HEK293 (cell line): ENCODE data around the gene VHLL.

Source experiments
- CTCF ChIA-PET: fragments of 350-600 bp; formaldehyde crosslinking; extraction: SDS; loops from one replicate; lab custom pipeline; 2021; ENCODE audit warnings: antibody characterized with exemption; lab: Yijun Ruan, JAX
- POLR2A ChIA-PET: fragments of 300-600 bp; formaldehyde crosslinking; extraction: SDS; loops from one replicate; lab custom pipeline; 2020; ENCODE audit warnings: antibody characterized with exemption, inconsistent platforms; lab: Yijun Ruan, JAX
- H3K27ac ChIP-seq: fragments of 200-500 bp; sonication (Bioruptor generic); 2 replicates; pipeline ENCODE4 v1.5.1; 2014; ENCODE audit warnings: low read depth, low read length, control low read depth, inconsistent platforms; ENCODE audit errors: extremely low read depth
- H3K36me3 ChIP-seq, 2 experiments: fragments of 200-500 bp in 1 of 2; sonication (Bioruptor generic) in 1 of 2; 1 replicate in 1 of 2; 2 replicates in 1 of 2; pipeline ENCODE4 v1.5.1; 2014 to 2017; ENCODE audit warnings: inconsistent platforms in 2 of 2, low read length in 2 of 2; ENCODE audit not compliant: control insufficient read depth in 2 of 2, insufficient read depth in 1 of 2
- H3K4me1 ChIP-seq: fragments of 200-500 bp; sonication (Bioruptor generic); 2 replicates; pipeline ENCODE4 v1.5.1; 2014; ENCODE audit warnings: mild to moderate bottlenecking, low read length, inconsistent platforms; ENCODE audit not compliant: control insufficient read depth, insufficient read depth
- H3K4me3 ChIP-seq: 2 replicates; pipeline ENCODE4 v1.5.1; 2011; ENCODE audit warnings: low read depth, mild to moderate bottlenecking, control low read depth, low read length, moderate library complexity
- H3K9me3 ChIP-seq: fragments of 200-500 bp; sonication (Bioruptor generic); 2 replicates; pipeline ENCODE4 v1.5.1; 2014; ENCODE audit warnings: low read depth, low read length, inconsistent platforms; ENCODE audit not compliant: control insufficient read depth, insufficient read depth
- FEZF1 ChIP-seq: fragments of 450-650 bp; formaldehyde crosslinking; IDR thresholded peaks from 2 replicates; pipeline ENCODE4 v1.5.1; 2016; ENCODE audit warnings: missing biosample characterization, missing genetic modification characterization
- GLIS1 ChIP-seq: fragments of 450-650 bp; formaldehyde crosslinking; IDR thresholded peaks from 2 replicates; pipeline ENCODE4 v1.5.1; 2016; ENCODE audit warnings: missing biosample characterization, missing genetic modification characterization
- MEIS1 ChIP-seq: sonication (generic); formaldehyde crosslinking; IDR thresholded peaks from 2 replicates; pipeline ENCODE4 v1.8.1; 2022; ENCODE audit warnings: missing genetic modification reagents, mild to moderate bottlenecking, borderline replicate concordance
- MYNN ChIP-seq: fragments of 450-650 bp; formaldehyde crosslinking; IDR thresholded peaks from 2 replicates; pipeline ENCODE4 v1.5.1; 2016; ENCODE audit warnings: missing biosample characterization, missing genetic modification characterization, borderline replicate concordance
- RBAK ChIP-seq: fragments of 450-650 bp; formaldehyde crosslinking; IDR thresholded peaks from 2 replicates; pipeline ENCODE4 v1.5.1; 2016; ENCODE audit warnings: missing biosample characterization, missing genetic modification characterization
- SP2 ChIP-seq: fragments of 450-650 bp; formaldehyde crosslinking; IDR thresholded peaks from 2 replicates; pipeline ENCODE4 v1.5.1; 2016; ENCODE audit warnings: missing biosample characterization, missing genetic modification characterization
- ZFP69B ChIP-seq: fragments of 450-650 bp; formaldehyde crosslinking; IDR thresholded peaks from 2 replicates; pipeline ENCODE4 v1.5.1; 2016; ENCODE audit warnings: missing biosample characterization, missing genetic modification characterization
- ZIC2 ChIP-seq: fragments of 450-650 bp; formaldehyde crosslinking; IDR thresholded peaks from 2 replicates; pipeline ENCODE4 v1.5.1; 2016; ENCODE audit warnings: missing biosample characterization, missing genetic modification characterization
- ZNF239 ChIP-seq: fragments of 450-650 bp; formaldehyde crosslinking; IDR thresholded peaks from 2 replicates; pipeline ENCODE4 v1.5.1; 2016; ENCODE audit warnings: missing biosample characterization, missing genetic modification characterization
- ZNF24 ChIP-seq: fragments of 450-650 bp; formaldehyde crosslinking; IDR thresholded peaks from 2 replicates; pipeline ENCODE4 v1.5.1; 2016; ENCODE audit warnings: missing biosample characterization, missing genetic modification characterization
- ZNF292 ChIP-seq: fragments of 450-650 bp; formaldehyde crosslinking; IDR thresholded peaks from 2 replicates; pipeline ENCODE4 v1.5.1; 2016; ENCODE audit warnings: low read depth, missing biosample characterization, missing genetic modification characterization, borderline replicate concordance
- ZNF366 ChIP-seq: fragments of 450-650 bp; formaldehyde crosslinking; conservative IDR thresholded peaks from 2 replicates; pipeline ENCODE4 v1.5.1; 2016; ENCODE audit warnings: missing biosample characterization, missing genetic modification characterization
- ZNF394 ChIP-seq: fragments of 450-650 bp; formaldehyde crosslinking; IDR thresholded peaks from 2 replicates; pipeline ENCODE4 v1.5.1; 2016; ENCODE audit warnings: missing biosample characterization, missing genetic modification characterization, mild to moderate bottlenecking, moderate library complexity, borderline replicate concordance
- ZNF423 ChIP-seq: fragments of 450-650 bp; formaldehyde crosslinking; IDR thresholded peaks from 2 replicates; pipeline ENCODE4 v1.5.1; 2016; ENCODE audit warnings: missing biosample characterization, missing genetic modification characterization
- ZNF530 ChIP-seq: fragments of 450-650 bp; formaldehyde crosslinking; IDR thresholded peaks from 2 replicates; pipeline ENCODE4 v1.5.1; 2016; ENCODE audit warnings: low read depth, missing biosample characterization, missing genetic modification characterization
- ZNF670 ChIP-seq: fragments of 450-650 bp; formaldehyde crosslinking; IDR thresholded peaks from 2 replicates; pipeline ENCODE4 v1.5.1; 2016; ENCODE audit warnings: missing biosample characterization, missing genetic modification characterization, low read depth
- ZSCAN16 ChIP-seq: fragments of 450-650 bp; formaldehyde crosslinking; IDR thresholded peaks from 2 replicates; pipeline ENCODE4 v1.5.1; 2016; ENCODE audit warnings: missing biosample characterization, missing genetic modification characterization
- TF ChIP-seq, protein P1 (sequence below): fragments of 450-650 bp; formaldehyde crosslinking; IDR thresholded peaks from 2 replicates; pipeline ENCODE4 v1.5.1; 2016; ENCODE audit warnings: missing biosample characterization, missing genetic modification characterization
- TF ChIP-seq, protein P2 (sequence below): fragments of 450-650 bp; IDR thresholded peaks from 2 replicates; pipeline ENCODE4 v1.5.1; 2018; ENCODE audit warnings: missing biosample characterization, mild to moderate bottlenecking, missing genetic modification characterization
- TF ChIP-seq, protein P3 (sequence below): fragments of 450-650 bp; formaldehyde crosslinking; IDR thresholded peaks from 2 replicates; pipeline ENCODE4 v1.5.1; 2016; ENCODE audit warnings: missing biosample characterization, missing genetic modification characterization
- TF ChIP-seq, protein P4 (sequence below): fragments of 450-650 bp; formaldehyde crosslinking; IDR thresholded peaks from 2 replicates; pipeline ENCODE4 v1.5.1; 2016; ENCODE audit warnings: missing biosample characterization, missing genetic modification characterization
- TF ChIP-seq, protein P5 (sequence below): fragments of 450-650 bp; formaldehyde crosslinking; conservative IDR thresholded peaks from 2 replicates; pipeline ENCODE4 v1.5.1; 2016; ENCODE audit warnings: low read depth, missing biosample characterization, missing genetic modification characterization
- TF ChIP-seq, protein P6 (sequence below): sonication (generic); formaldehyde crosslinking; IDR thresholded peaks from 2 replicates; pipeline ENCODE4 v1.8.1; 2022; ENCODE audit warnings: mild to moderate bottlenecking, moderate library complexity, missing genetic modification reagents

The VHLL gene

DNA sequence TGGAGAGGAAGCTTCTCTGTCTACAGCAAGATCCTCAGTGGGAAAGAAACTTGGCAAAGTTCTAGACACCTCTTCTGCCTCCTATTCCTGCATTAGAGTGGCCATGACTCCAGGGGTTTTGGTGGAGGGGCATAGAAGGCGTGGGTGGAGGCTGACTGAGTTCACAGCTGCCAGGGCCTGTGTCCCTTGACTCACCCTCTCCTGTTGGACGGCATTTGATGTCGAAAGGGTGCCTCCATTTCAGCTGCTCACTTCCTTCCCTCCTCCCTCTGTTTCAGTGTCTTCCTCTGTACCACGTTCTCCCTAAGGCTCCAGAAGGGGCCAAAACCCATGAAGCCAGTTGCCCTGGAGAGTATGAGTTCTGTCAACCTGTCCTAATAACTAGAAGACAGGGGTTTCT lies 14.3 kb downstream of the VHLL start:
- POLR2A ChIA-PET, result no interaction called here
- no peak overlapping the region for H3K27ac ChIP-seq

DNA sequence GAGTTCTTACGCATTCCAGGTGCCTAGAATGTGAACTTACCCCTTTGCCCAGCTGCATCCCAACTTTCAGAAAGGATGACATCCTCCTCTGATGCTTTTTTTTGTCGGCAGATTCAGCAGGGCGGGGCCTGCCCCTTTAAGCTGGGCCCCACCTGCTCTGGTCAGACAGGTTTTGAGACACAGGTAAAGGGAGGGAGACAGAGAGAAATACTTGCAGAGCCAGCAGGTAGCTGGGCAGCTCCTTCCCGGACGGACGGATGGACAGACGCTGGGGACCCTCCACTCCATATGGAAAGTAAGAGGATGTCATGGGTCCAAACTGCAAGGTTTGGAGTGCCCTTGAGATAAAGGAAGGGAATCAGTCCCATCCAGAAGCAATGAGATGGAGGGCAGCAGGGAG lies 15.0 kb downstream of the VHLL start, which contains the start of gene TMEM79:
TMEM79 (plus strand) TSS at position 214 of the 400 bp plus-strand sequence. CDS start 902 bp downstream, outside the sequence.
- Histone ChIP-seq H3K36me3 (peaks cover 4 to 45% of the 10 kb centered on the region in 2 experiments; a peak in 2 of 3 replicates), H3K27ac (peak within 1 kb of the TSS; percentile 67; the same call in 1 of the 2 replicates), H3K4me3 (peak within 1 kb of the TSS; percentile 91), H3K4me1 (peaks cover 4% of the 10 kb centered on the region; the same call in 1 of the 2 replicates), H3K9me3 (no peaks in the 10 kb centered on the region)
- ChIA-PET CTCF (interaction anchor here (1.1 to 1.2 kb wide), 2 partner anchors 162 to 187 kb away, joined by 3 to 4 read pairs; no protein-coding TSS in a partner anchor), POLR2A (interaction anchor here (1.0 to 1.8 kb wide), 2 partner anchors 10 to 54 kb away, joined by 4 to 10 read pairs; partner anchors contain the start of genes CCT3 and TSACC)
- TF ChIP-seq, protein P1, sequence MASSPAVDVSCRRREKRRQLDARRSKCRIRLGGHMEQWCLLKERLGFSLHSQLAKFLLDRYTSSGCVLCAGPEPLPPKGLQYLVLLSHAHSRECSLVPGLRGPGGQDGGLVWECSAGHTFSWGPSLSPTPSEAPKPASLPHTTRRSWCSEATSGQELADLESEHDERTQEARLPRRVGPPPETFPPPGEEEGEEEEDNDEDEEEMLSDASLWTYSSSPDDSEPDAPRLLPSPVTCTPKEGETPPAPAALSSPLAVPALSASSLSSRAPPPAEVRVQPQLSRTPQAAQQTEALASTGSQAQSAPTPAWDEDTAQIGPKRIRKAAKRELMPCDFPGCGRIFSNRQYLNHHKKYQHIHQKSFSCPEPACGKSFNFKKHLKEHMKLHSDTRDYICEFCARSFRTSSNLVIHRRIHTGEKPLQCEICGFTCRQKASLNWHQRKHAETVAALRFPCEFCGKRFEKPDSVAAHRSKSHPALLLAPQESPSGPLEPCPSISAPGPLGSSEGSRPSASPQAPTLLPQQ, result peak; percentile 66
- TF ChIP-seq ZNF239 (tag by site-specific recombination), result no peak
- peak; percentile 59; the same call in 1 of the 2 replicates for TF ChIP-seq ZFP69B (tag by site-specific recombination)
- TF ChIP-seq ZNF394 (tag by site-specific recombination), result no peak
- TF ChIP-seq ZNF366 (tag by site-specific recombination), result no peak
- TF ChIP-seq ZNF292 (tag by site-specific recombination), result no peak
- no peak for TF ChIP-seq MEIS1 (CRISPR knock-in tag)
- TF ChIP-seq, protein P2, sequence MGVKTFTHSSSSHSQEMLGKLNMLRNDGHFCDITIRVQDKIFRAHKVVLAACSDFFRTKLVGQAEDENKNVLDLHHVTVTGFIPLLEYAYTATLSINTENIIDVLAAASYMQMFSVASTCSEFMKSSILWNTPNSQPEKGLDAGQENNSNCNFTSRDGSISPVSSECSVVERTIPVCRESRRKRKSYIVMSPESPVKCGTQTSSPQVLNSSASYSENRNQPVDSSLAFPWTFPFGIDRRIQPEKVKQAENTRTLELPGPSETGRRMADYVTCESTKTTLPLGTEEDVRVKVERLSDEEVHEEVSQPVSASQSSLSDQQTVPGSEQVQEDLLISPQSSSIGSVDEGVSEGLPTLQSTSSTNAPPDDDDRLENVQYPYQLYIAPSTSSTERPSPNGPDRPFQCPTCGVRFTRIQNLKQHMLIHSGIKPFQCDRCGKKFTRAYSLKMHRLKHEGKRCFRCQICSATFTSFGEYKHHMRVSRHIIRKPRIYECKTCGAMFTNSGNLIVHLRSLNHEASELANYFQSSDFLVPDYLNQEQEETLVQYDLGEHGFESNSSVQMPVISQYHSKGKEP, result no peak
- no peak for TF ChIP-seq ZIC2 (tag by site-specific recombination)
- TF ChIP-seq ZSCAN16 (tag by site-specific recombination), result no peak
- TF ChIP-seq, protein P3, sequence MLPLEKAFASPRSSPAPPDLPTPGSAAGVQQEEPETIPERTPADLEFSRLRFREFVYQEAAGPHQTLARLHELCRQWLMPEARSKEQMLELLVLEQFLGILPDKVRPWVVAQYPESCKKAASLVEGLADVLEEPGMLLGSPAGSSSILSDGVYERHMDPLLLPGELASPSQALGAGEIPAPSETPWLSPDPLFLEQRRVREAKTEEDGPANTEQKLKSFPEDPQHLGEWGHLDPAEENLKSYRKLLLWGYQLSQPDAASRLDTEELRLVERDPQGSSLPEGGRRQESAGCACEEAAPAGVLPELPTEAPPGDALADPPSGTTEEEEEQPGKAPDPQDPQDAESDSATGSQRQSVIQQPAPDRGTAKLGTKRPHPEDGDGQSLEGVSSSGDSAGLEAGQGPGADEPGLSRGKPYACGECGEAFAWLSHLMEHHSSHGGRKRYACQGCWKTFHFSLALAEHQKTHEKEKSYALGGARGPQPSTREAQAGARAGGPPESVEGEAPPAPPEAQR (tag by site-specific recombination), result no peak
- no peak for TF ChIP-seq ZNF530 (tag by site-specific recombination)
- TF ChIP-seq MYNN (tag by site-specific recombination), result no peak

More for the DNA sequence above, 14.3 kb downstream of the VHLL start:
- TF ChIP-seq SP2 (tag by site-specific recombination) (no peak), RBAK (tag by site-specific recombination) (no peak), ZNF670 (tag by site-specific recombination) (no peak), ZNF423 (no peak), FEZF1 (tag by site-specific recombination) (no peak), GLIS1 (no peak), ZNF24 (tag by site-specific recombination) (no peak)
- TF ChIP-seq, protein P4, sequence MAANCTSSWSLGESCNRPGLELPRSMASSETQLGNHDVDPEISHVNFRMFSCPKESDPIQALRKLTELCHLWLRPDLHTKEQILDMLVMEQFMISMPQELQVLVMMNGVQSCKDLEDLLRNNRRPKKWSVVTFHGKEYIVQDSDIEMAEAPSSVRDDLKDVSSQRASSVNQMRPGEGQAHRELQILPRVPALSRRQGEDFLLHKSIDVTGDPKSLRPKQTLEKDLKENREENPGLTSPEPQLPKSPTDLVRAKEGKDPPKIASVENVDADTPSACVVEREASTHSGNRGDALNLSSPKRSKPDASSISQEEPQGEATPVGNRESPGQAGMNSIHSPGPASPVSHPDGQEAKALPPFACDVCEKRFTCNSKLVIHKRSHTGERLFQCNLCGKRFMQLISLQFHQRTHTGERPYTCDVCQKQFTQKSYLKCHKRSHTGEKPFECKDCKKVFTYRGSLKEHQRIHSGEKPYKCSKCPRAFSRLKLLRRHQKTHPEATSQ, result no peak
- TF ChIP-seq, protein P5, sequence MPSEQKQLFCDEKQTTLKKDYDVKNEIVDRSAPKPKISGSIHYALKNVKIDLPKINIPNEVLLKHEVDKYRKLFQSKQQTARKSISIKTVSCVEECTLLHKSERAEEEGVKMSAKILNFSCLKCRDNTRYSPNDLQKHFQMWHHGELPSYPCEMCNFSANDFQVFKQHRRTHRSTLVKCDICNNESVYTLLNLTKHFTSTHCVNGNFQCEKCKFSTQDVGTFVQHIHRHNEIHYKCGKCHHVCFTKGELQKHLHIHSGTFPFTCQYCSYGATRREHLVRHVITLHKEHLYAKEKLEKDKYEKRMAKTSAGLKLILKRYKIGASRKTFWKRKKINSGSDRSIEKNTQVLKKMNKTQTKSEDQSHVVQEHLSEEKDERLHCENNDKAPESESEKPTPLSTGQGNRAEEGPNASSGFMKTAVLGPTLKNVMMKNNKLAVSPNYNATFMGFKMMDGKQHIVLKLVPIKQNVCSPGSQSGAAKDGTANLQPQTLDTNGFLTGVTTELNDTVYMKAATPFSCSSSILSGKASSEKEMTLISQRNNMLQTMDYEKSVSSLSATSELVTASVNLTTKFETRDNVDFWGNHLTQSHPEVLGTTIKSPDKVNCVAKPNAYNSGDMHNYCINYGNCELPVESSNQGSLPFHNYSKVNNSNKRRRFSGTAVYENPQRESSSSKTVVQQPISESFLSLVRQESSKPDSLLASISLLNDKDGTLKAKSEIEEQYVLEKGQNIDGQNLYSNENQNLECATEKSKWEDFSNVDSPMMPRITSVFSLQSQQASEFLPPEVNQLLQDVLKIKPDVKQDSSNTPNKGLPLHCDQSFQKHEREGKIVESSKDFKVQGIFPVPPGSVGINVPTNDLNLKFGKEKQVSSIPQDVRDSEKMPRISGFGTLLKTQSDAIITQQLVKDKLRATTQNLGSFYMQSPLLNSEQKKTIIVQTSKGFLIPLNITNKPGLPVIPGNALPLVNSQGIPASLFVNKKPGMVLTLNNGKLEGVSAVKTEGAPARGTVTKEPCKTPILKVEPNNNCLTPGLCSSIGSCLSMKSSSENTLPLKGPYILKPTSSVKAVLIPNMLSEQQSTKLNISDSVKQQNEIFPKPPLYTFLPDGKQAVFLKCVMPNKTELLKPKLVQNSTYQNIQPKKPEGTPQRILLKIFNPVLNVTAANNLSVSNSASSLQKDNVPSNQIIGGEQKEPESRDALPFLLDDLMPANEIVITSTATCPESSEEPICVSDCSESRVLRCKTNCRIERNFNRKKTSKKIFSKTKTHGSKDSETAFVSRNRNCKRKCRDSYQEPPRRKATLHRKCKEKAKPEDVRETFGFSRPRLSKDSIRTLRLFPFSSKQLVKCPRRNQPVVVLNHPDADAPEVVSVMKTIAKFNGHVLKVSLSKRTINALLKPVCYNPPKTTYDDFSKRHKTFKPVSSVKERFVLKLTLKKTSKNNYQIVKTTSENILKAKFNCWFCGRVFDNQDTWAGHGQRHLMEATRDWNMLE (tag by site-specific recombination), result no peak
- TF ChIP-seq, protein P6, sequence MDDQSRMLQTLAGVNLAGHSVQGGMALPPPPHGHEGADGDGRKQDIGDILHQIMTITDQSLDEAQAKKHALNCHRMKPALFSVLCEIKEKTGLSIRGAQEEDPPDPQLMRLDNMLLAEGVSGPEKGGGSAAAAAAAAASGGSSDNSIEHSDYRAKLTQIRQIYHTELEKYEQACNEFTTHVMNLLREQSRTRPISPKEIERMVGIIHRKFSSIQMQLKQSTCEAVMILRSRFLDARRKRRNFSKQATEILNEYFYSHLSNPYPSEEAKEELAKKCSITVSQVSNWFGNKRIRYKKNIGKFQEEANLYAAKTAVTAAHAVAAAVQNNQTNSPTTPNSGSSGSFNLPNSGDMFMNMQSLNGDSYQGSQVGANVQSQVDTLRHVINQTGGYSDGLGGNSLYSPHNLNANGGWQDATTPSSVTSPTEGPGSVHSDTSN (CRISPR knock-in tag), result no peak
- TF ChIP-seq, all 188 proteins: peak for 0
- no peaks in the 10 kb centered on the region for H3K9me3 ChIP-seq
- H3K4me1 ChIP-seq, result peaks cover 4% of the 10 kb centered on the region; the same call in 1 of the 2 replicates
- no peak overlapping the region for H3K4me3 ChIP-seq
- peaks cover 4 to 43% of the 10 kb centered on the region in 2 experiments; a peak in 2 of 3 replicates for H3K36me3 ChIP-seq
- CTCF ChIA-PET, result interaction anchor here (0.8 kb wide), 1 partner anchor 35 kb away, joined by 4 read pairs; no protein-coding TSS in a partner anchor
